Neural cell (in vitro differentiated cells): ENCODE results near the gene SUPT4H1. TPM values are rescaled to one million over a fixed set of nuclear protein-coding genes. Genes with fewer than 3 reads are reported as not detected.
"Not testable (repeated sequence)": the region's sequence is repeated elsewhere in the genome, so short reads cannot be mapped to it uniquely, and the experiment has no call there.

Experiments used
- H2AFZ ChIP-seq: fragments of 200-600, 300-800 bp; sonication (generic), shearing (Covaris generic); 2 replicates; pipeline ENCODE4 v1.6.0; 2014; ENCODE audit warnings: low read depth, mild to moderate bottlenecking, antibody characterized with exemption, low read length, moderate library complexity
- H3F3A ChIP-seq: fragments of 200-600 bp; shearing (Covaris generic); 2 replicates; pipeline ENCODE4 v1.6.1; 2016; ENCODE audit warnings: mild to moderate bottlenecking, moderate library complexity, mixed read lengths, antibody characterized with exemption, low read length; ENCODE audit not compliant: insufficient read depth, poor library complexity, severe bottlenecking
- H3K27ac ChIP-seq: fragments of 200-600, 300-800 bp; sonication (generic), shearing (Covaris generic); 2 replicates; pipeline ENCODE4 v1.5.1; 2014; ENCODE audit warnings: mild to moderate bottlenecking, low read length, moderate library complexity
- H3K27me3 ChIP-seq: fragments of 300-800, 200-600 bp; sonication (generic), shearing (Covaris generic); 2 replicates; pipeline ENCODE4 v1.6.0; 2014; ENCODE audit warnings: mild to moderate bottlenecking, low read depth, low read length, moderate library complexity; ENCODE audit not compliant: insufficient read depth
- H3K36me3 ChIP-seq: fragments of 300-800, 200-600 bp; sonication (generic), shearing (Covaris generic); 2 replicates; pipeline ENCODE4 v1.5.1; 2014; ENCODE audit warnings: mild to moderate bottlenecking, antibody characterized with exemption, low read length, moderate library complexity; ENCODE audit not compliant: insufficient read depth
- H3K4me2 ChIP-seq: fragments of 300-800, 200-600 bp; sonication (generic), shearing (Covaris generic); 2 replicates; pipeline ENCODE4 v1.6.0; 2014; ENCODE audit warnings: mild to moderate bottlenecking, low read length
- H3K4me3 ChIP-seq: fragments of 300-800, 200-600 bp; sonication (generic), shearing (Covaris generic); 2 replicates; pipeline ENCODE4 v1.5.1; 2014; ENCODE audit warnings: mild to moderate bottlenecking, low read length, moderate library complexity
- H3K79me2 ChIP-seq: fragments of 200-600 bp; shearing (Covaris generic); replicated peaks from 2 replicates; pipeline ENCODE4 v1.6.0; 2014; ENCODE audit warnings: mild to moderate bottlenecking, low read length, moderate library complexity; ENCODE audit not compliant: insufficient read depth
- H3K9ac ChIP-seq: fragments of 300-800, 200-600 bp; sonication (generic), shearing (Covaris generic); 2 replicates; pipeline ENCODE4 v1.6.1; 2016; ENCODE audit warnings: mild to moderate bottlenecking, low read length, mixed read lengths
- H3K9me2 ChIP-seq: fragments of 200-600 bp; shearing (Covaris generic); 2 replicates; pipeline ENCODE4 v1.6.1; 2016; ENCODE audit warnings: mild to moderate bottlenecking, low read length, mixed read lengths; ENCODE audit not compliant: insufficient read depth
- H3K9me3 ChIP-seq: fragments of 200-600, 300-800 bp; sonication (generic), shearing (Covaris generic); 2 replicates; pipeline ENCODE4 v1.6.1; 2016; ENCODE audit warnings: mild to moderate bottlenecking, mixed run types, low read length, moderate library complexity, mixed read lengths
- H4K20me1 ChIP-seq: fragments of 200-600 bp; shearing (Covaris generic); 2 replicates; pipeline ENCODE4 v1.6.1; 2016; ENCODE audit warnings: mild to moderate bottlenecking, mixed run types; ENCODE audit not compliant: insufficient read depth
- CTCF ChIP-seq: fragments of 450-650 bp; IDR thresholded peaks from 2 replicates; pipeline ENCODE4 v1.5.1; 2014; ENCODE audit warnings: antibody characterized with exemption, mild to moderate bottlenecking, moderate library complexity; ENCODE audit not compliant: poor library complexity, severe bottlenecking
- EP300 ChIP-seq: fragments of 450-650 bp; conservative IDR thresholded peaks from 2 replicates; pipeline ENCODE4 v1.6.1; 2014; ENCODE audit warnings: antibody characterized with exemption, mild to moderate bottlenecking, moderate library complexity; ENCODE audit not compliant: poor library complexity, severe bottlenecking
- EZH2 ChIP-seq: fragments of 200-600, 300-800 bp; shearing (Covaris generic), sonication (generic); IDR thresholded peaks from 2 replicates; pipeline ENCODE4 v1.6.1; 2014; ENCODE audit warnings: antibody characterized with exemption, low read length, borderline replicate concordance, mild to moderate bottlenecking; ENCODE audit not compliant: insufficient read depth, poor library complexity, severe bottlenecking
- MXI1 ChIP-seq: fragments of 450-650 bp; conservative IDR thresholded peaks from 2 replicates; pipeline ENCODE4 v1.6.1; 2014; ENCODE audit warnings: antibody characterized with exemption, mild to moderate bottlenecking; ENCODE audit not compliant: poor library complexity, severe bottlenecking
- POLR2AphosphoS5 ChIP-seq: IDR thresholded peaks from 2 replicates; pipeline ENCODE4 v1.6.1; 2012
- RAD21 ChIP-seq: fragments of 450-650 bp; conservative IDR thresholded peaks from 2 replicates; pipeline ENCODE4 v1.6.1; 2014; ENCODE audit warnings: antibody characterized with exemption, mild to moderate bottlenecking, moderate library complexity
- SMC3 ChIP-seq: fragments of 450-650 bp; conservative IDR thresholded peaks from 2 replicates; pipeline ENCODE4 v1.6.1; 2014; ENCODE audit warnings: antibody characterized with exemption, mild to moderate bottlenecking, moderate library complexity; ENCODE audit not compliant: poor library complexity
- TAF1 ChIP-seq: IDR thresholded peaks from 2 replicates; pipeline ENCODE4 v1.6.1; 2012; ENCODE audit warnings: low read depth
- polyA plus RNA-seq: library from polyadenylated mRNA; depleted of rRNA; stranded (reverse); fragments of >200 nt; gene quantifications from 2 replicates; pipeline ENCODE4 v1.2.3, GENCODE V29; 2014
- TF ChIP-seq, protein P1 (sequence below): IDR thresholded peaks from 2 replicates; pipeline ENCODE4 v1.6.1; 2012; ENCODE audit warnings: borderline replicate concordance

The SUPT4H1 gene
- polyA plus RNA-seq, 1 donor from 2014 or later: 109 TPM

DNA sequence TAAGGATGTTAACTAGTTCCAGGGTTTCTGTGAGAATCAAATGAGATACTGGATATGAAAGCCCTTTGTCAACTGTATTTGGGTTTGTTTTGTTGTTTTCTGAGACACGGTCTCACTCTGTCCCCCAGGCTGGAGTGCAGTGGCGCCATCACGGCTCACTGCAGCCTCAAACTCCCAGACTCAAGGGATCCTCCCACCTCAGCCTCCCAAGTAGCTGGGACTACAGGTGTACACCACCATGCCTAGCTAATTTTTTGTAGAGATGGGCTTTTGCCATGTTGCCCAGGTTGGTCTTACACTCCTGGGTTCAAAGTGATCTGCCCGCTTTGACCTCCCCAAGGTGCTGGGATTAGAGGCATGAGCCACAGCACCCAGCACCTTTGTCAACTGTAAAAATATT lies 8.9 kb downstream of the SUPT4H1 start:
- H4K20me1 ChIP-seq: no peaks in the 10 kb centered on the region
- TF ChIP-seq SMC3 (no peak), MXI1 (no peak), RAD21 (no peak), CTCF (no peak)
- TF ChIP-seq, protein P1, sequence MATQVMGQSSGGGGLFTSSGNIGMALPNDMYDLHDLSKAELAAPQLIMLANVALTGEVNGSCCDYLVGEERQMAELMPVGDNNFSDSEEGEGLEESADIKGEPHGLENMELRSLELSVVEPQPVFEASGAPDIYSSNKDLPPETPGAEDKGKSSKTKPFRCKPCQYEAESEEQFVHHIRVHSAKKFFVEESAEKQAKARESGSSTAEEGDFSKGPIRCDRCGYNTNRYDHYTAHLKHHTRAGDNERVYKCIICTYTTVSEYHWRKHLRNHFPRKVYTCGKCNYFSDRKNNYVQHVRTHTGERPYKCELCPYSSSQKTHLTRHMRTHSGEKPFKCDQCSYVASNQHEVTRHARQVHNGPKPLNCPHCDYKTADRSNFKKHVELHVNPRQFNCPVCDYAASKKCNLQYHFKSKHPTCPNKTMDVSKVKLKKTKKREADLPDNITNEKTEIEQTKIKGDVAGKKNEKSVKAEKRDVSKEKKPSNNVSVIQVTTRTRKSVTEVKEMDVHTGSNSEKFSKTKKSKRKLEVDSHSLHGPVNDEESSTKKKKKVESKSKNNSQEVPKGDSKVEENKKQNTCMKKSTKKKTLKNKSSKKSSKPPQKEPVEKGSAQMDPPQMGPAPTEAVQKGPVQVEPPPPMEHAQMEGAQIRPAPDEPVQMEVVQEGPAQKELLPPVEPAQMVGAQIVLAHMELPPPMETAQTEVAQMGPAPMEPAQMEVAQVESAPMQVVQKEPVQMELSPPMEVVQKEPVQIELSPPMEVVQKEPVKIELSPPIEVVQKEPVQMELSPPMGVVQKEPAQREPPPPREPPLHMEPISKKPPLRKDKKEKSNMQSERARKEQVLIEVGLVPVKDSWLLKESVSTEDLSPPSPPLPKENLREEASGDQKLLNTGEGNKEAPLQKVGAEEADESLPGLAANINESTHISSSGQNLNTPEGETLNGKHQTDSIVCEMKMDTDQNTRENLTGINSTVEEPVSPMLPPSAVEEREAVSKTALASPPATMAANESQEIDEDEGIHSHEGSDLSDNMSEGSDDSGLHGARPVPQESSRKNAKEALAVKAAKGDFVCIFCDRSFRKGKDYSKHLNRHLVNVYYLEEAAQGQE: no peak
- no peak overlapping the region for H3K27ac ChIP-seq
- H3K79me2 ChIP-seq: no peaks in the 10 kb centered on the region
- no peaks in the 10 kb centered on the region for H3K36me3 ChIP-seq
- no peak overlapping the region for H3K9ac ChIP-seq
- no peaks in the 10 kb centered on the region for H3K9me2 ChIP-seq
- H3F3A ChIP-seq: no peaks in the 10 kb centered on the region
- no peak overlapping the region for H3K4me3 ChIP-seq
- H3K9me3 ChIP-seq: no peaks in the 10 kb centered on the region
- H3K27me3 ChIP-seq: no peaks in the 10 kb centered on the region
- H2AFZ ChIP-seq: no peak overlapping the region
- no peak overlapping the region for H3K4me2 ChIP-seq

- H4K20me1 ChIP-seq: no peaks in the 10 kb centered on the region
- H3K4me2 ChIP-seq: no peak overlapping the region
- no peaks in the 10 kb centered on the region for H3K79me2 ChIP-seq
- no peak overlapping the region for H3K9ac ChIP-seq
- H3K27me3 ChIP-seq: no peaks in the 10 kb centered on the region
- no peaks in the 10 kb centered on the region for H3K9me2 ChIP-seq
- no peak for TF ChIP-seq TAF1
- TF ChIP-seq EZH2: no peak
- no peak for TF ChIP-seq MXI1
- no peak for TF ChIP-seq EP300
- no peak for TF ChIP-seq POLR2AphosphoS5
- no peak for TF ChIP-seq CTCF
- TF ChIP-seq SMC3: no peak
- TF ChIP-seq, protein P1: no peak
- no peak for TF ChIP-seq RAD21
- no peaks in the 10 kb centered on the region for H3F3A ChIP-seq
- no peak overlapping the region for H3K4me3 ChIP-seq
- H3K36me3 ChIP-seq: no peaks in the 10 kb centered on the region
- H3K9me3 ChIP-seq: no peaks in the 10 kb centered on the region
- no peak overlapping the region for H3K27ac ChIP-seq
- no peak overlapping the region for H2AFZ ChIP-seq
Observed at GRCh38 chr17:58341861-58342475, 10.0 kb downstream of the SUPT4H1 start.

GRCh38 chr17:58341136-58341860 lies 10.7 kb downstream of the SUPT4H1 start:
- H3K9me3 ChIP-seq, H2AFZ ChIP-seq, H3K4me3 ChIP-seq, H3K79me2 ChIP-seq, H3K36me3 ChIP-seq, H4K20me1 ChIP-seq, H3K27ac ChIP-seq, H3K9ac ChIP-seq, H3F3A ChIP-seq, H3K4me2 ChIP-seq, H3K27me3 ChIP-seq, H3K9me2 ChIP-seq: not testable (repeated sequence)
